ENCODE measurements around the gene TMEM131L.

TMEM131L gene

GRCh38 chr4:153676984-153677383 is 210.8 kb downstream of the TMEM131L start:
- no peak for DNase-seq

GRCh38 chr4:153679486-153679885 is 213.3 kb downstream of the TMEM131L start:
- DNase-seq = no peak

- no peak for DNase-seq
Observed at GRCh38 chr4:153683763-153684181, 217.6 kb downstream of the TMEM131L start.

- DNase-seq = peak; percentile 67
Observed at GRCh38 chr4:153684182-153684970, 218.2 kb downstream of the TMEM131L start, which contains the start of gene TLR2. Gene TLR2 (plus strand): TSS chr4:153684280. CDS start chr4:153702908, 18,628 bp downstream.

GRCh38 chr4:153684971-153685371 is 218.8 kb downstream of the TMEM131L start:
- no peak for DNase-seq
